Measurements from ENCODE around the gene DGAT2L6.

DNA sequence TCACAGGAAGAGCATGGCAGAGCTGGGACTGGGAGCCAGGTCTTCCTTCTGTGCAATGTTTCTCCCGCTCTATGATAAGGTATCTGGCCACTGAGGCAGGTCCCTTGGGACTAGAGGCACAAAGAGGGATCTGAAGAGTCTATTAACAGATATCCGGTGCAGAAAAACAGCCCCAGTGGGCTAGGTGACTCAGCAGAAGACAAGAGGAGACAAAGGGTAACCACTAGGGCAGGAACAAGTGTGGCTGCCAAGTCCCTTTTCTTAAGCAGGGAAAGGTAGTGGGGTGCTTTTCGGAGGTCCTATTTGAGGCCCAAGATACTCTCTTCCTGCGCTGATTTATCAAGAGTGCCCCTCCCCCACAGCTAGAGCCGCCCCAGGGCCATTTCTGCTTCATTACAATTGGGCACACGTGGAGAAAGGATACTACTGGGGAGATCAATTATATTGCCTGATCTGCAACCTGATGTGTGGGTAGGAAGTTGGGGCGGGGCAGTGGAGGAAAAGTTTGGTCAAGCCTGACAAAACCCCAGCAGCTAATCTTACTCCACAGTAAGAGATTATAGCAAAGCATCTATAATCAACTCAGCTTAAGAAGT lies at the start of gene DGAT2L6:
- TF ChIP-seq, protein P1, sequence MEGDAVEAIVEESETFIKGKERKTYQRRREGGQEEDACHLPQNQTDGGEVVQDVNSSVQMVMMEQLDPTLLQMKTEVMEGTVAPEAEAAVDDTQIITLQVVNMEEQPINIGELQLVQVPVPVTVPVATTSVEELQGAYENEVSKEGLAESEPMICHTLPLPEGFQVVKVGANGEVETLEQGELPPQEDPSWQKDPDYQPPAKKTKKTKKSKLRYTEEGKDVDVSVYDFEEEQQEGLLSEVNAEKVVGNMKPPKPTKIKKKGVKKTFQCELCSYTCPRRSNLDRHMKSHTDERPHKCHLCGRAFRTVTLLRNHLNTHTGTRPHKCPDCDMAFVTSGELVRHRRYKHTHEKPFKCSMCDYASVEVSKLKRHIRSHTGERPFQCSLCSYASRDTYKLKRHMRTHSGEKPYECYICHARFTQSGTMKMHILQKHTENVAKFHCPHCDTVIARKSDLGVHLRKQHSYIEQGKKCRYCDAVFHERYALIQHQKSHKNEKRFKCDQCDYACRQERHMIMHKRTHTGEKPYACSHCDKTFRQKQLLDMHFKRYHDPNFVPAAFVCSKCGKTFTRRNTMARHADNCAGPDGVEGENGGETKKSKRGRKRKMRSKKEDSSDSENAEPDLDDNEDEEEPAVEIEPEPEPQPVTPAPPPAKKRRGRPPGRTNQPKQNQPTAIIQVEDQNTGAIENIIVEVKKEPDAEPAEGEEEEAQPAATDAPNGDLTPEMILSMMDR (IDR thresholded peaks at IDR 0.05 in 4 of 5, conservative IDR thresholded peaks at IDR 0.05 in 1 of 5) = no peak
- no peak for TF ChIP-seq POLR2A (IDR thresholded peaks at IDR 0.05)

All from gastrocnemius medialis (tissue), 4 donors.